ENCODE data around the gene JMJD8.

GRCh38 chr16:704047-704446 lies 19.9 kb upstream of the JMJD8 start:
- TF ChIP-seq, protein P1, sequence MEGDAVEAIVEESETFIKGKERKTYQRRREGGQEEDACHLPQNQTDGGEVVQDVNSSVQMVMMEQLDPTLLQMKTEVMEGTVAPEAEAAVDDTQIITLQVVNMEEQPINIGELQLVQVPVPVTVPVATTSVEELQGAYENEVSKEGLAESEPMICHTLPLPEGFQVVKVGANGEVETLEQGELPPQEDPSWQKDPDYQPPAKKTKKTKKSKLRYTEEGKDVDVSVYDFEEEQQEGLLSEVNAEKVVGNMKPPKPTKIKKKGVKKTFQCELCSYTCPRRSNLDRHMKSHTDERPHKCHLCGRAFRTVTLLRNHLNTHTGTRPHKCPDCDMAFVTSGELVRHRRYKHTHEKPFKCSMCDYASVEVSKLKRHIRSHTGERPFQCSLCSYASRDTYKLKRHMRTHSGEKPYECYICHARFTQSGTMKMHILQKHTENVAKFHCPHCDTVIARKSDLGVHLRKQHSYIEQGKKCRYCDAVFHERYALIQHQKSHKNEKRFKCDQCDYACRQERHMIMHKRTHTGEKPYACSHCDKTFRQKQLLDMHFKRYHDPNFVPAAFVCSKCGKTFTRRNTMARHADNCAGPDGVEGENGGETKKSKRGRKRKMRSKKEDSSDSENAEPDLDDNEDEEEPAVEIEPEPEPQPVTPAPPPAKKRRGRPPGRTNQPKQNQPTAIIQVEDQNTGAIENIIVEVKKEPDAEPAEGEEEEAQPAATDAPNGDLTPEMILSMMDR (conservative IDR thresholded peaks at IDR 0.05; ENCODE audit: low read depth in 2 of 2): no peak
- no peak for TF ChIP-seq REST (IDR thresholded peaks at IDR 0.05; ENCODE audit: unreplicated experiment)
